Activated CD4-positive, alpha-beta memory T cell treated with anti-CD3 and anti-CD28 coated beads for 36 hours (primary cell): Measurements from ENCODE around the gene UBE2M. TPM values are rescaled to one million over a fixed set of nuclear protein-coding genes. Genes with fewer than 3 reads are reported as not detected.
A peak's percentile ranks its signal among the peaks of the same experiment; 100 is the strongest.
"Not testable (repeated sequence)": the region's sequence is repeated elsewhere in the genome, so short reads cannot be mapped to it uniquely, and the experiment has no call there.

Experiments used
- CTCF ChIA-PET: fragments of 350-600 bp; sonication (Branson Sonifier 250); formaldehyde crosslinking; loops from one replicate; lab custom pipeline; 2021; ENCODE audit warnings: antibody characterized with exemption, inconsistent platforms; lab: Charles Lee
- POLR2A ChIA-PET: fragments of 350-600 bp; sonication (Branson Sonifier 250); formaldehyde crosslinking; loops from one replicate; lab custom pipeline; 2021; ENCODE audit warnings: antibody characterized with exemption; lab: Charles Lee
- DNase-seq: peaks from one replicate; pipeline ENCODE4 v3.0.0-alpha.2; 2020
- H3K27ac Mint-ChIP-seq: one replicate; pipeline ENCODE4 v1.8.0; 2021; ENCODE audit warnings: mixed read lengths
- H3K27me3 Mint-ChIP-seq: one replicate; pipeline ENCODE4 v1.8.0; 2021; ENCODE audit warnings: mixed read lengths
- H3K36me3 Mint-ChIP-seq: one replicate; pipeline ENCODE4 v1.8.0; 2021; ENCODE audit warnings: mixed read lengths
- H3K4me1 Mint-ChIP-seq: one replicate; pipeline ENCODE4 v1.8.0; 2021; ENCODE audit warnings: low read depth, mixed read lengths
- H3K4me3 Mint-ChIP-seq: one replicate; pipeline ENCODE4 v1.8.0; 2021; ENCODE audit warnings: mild to moderate bottlenecking, mixed read lengths
- H3K9me3 Mint-ChIP-seq: one replicate; pipeline ENCODE4 v1.8.0; 2021; ENCODE audit warnings: mixed read lengths
- intact Hi-C: fragments of 100-400 bp; cut with micrococcal nuclease; formaldehyde crosslinking; loops from one replicate; pipeline ENCODE4 v1.15.1; 2023
- total RNA-seq, 2 experiments: library from RNA; stranded (reverse); gene quantifications; one replicate each; pipeline ENCODE4 v1.2.3, GENCODE V29; 2021

Gene UBE2M
- 100 to 1,000 TPM; 107 to 111 TPM for total RNA-seq

DNA sequence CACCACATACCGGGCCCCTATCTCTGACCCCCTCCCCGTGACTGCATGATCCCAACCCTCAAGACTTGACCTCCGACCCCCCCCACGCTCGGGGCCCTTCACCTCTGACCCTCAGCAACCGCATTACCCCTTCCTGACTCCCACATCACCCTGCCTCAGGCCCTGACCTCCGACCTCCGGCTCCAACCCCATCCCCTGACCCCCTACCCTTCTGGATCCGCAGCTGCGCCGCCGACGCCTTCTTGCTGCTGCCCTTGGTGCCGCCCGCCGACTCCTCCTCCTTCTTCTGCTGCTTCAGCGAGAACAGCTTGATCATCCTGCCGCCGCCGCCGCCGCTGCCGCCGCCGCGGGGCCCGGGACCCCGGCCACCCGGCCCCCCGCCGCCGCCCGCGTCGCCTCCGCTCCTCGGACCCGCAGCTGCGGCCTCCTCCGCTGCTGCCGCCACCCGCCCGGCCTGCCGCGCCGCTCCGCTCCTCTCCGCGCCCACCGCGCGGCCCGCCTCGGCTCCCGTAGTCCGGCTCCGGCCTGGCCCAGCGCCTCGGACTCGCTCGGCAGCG lies at the start of gene UBE2M:
TSS of gene UBE2M (minus strand) at position 546 of the 557 bp plus-strand sequence. CDS start at position 316, 230 bp downstream.
- DNase-seq = peak; percentile 77
- Mint-ChIP-seq H3K4me3 (peak within 1 kb of the TSS; percentile 99), H3K36me3 (peaks cover 39% of the 10 kb centered on the region)

DNA sequence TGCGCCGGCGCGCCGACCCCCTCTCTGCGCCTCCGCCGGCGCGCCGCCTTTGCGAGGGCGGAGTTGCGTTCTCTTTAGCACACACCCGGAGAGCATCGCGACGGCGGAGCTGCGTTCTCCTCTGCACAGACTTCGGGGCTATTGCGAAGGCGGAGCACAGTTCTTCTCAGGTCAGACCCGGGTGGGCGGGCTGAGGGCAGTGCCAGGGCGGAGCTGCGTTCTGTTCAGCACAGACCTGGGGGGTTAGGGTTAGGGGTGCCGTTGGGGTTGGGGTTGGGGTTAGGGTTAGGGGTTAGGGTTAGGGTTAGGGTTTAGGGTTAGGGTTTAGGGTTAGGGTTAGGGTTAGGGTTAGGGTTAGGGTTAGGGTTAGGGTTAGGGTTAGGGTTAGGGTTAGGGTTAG lies 48.8 kb upstream of the UBE2M start:
- POLR2A ChIA-PET, DNase-seq, CTCF ChIA-PET, H3K36me3 Mint-ChIP-seq, H3K27me3 Mint-ChIP-seq, intact Hi-C loops, H3K4me1 Mint-ChIP-seq, H3K9me3 Mint-ChIP-seq, H3K4me3 Mint-ChIP-seq, H3K27ac Mint-ChIP-seq: not testable (repeated sequence)

More for the DNA sequence above, at the start of gene UBE2M:
- H3K27ac Mint-ChIP-seq = peak within 1 kb of the TSS; percentile 100
- ChIA-PET CTCF (interaction anchor here (1.5 to 8.6 kb wide), 3 partner anchors 18 to 44 kb away, joined by 5 to 39 read pairs (median 7); partner anchors contain the start of gene ZBTB45), POLR2A (interaction anchor here (0.9 to 1.5 kb wide), 3 partner anchors 10 to 18 kb away, joined by 4 to 5 read pairs (median 4); partner anchors contain the start of gene TRIM28)
- H3K9me3 Mint-ChIP-seq = no peaks in the 10 kb centered on the region
- peaks cover 55% of the 10 kb centered on the region for H3K4me1 Mint-ChIP-seq
- intact Hi-C loops = no loop called here
- H3K27me3 Mint-ChIP-seq = no peaks in the 10 kb centered on the region

DNA sequence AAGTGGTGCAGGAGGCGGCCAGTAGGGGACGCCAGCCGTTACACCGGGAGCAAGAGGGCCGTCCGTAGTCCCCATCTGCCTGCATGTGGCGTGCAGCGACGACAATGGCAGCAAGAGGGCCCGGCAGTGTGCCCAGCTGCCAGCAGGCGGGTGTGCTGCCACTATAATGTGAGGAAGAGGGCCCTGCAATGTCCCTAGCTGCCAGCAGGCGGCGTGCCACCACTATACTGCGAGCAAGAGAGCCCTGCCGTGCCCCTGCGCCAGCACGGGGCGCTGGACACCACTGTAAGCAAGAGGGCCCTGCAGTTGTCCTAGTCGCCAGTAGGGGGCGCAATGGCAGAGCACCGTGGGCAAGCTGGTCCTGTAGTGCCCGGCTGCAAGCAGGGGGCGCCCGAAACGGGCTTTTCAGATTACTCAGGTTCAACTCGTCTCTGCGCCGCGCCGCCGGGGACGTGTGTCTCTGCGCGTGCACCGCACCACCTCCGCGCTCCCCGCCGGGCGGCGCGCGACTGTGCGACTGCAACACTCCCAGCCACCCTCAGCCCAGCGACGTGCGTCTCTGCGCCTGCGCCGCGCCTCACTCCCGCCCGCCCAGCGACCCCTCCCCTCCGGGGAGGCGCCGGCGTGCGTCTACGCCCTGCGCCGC lies 48.0 kb upstream of the UBE2M start:
- intact Hi-C loops, H3K4me1 Mint-ChIP-seq, H3K36me3 Mint-ChIP-seq, H3K9me3 Mint-ChIP-seq, H3K4me3 Mint-ChIP-seq, H3K27ac Mint-ChIP-seq, H3K27me3 Mint-ChIP-seq, CTCF ChIA-PET, POLR2A ChIA-PET: not testable (repeated sequence)
- peak; percentile 10 for DNase-seq

DNA sequence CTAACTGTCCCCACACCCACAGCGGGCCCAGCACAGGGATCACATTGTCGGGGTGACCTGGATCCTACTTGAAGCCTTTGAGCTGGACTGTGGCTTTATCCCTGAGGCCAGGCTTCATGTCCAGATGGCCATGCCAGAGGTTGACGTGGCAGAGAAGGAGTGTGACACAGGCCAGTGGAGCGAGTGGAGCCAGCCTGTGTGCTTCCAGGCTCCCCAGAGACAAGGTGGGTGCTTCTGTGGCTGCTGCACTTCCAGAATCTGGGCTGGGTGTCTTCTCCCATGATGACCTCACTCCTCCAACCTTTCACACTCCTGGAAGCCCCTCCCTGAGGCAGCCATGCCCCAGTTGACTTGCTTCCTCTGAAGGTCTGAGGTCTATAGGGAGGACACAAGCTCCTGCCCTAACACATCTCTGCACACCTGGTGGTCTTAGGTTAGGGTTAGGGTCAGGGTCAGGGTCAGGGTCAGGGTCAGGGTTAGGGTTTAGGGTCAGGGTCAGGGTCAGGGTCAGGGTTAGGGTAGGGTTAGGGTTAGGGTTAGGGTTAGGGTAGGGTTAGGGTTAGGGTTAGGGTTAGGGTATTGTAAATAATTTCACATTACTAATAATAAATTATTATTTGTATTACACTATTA lies 27.8 kb upstream of the UBE2M start:
- peaks cover 3% of the 10 kb centered on the region for H3K4me1 Mint-ChIP-seq
- DNase-seq = no peak
- peaks cover 12% of the 10 kb centered on the region for H3K36me3 Mint-ChIP-seq
- H3K27ac Mint-ChIP-seq = no peak overlapping the region
- no peak overlapping the region for H3K4me3 Mint-ChIP-seq
- H3K9me3 Mint-ChIP-seq = no peaks in the 10 kb centered on the region
- intact Hi-C loops = no loop called here
- no peaks in the 10 kb centered on the region for H3K27me3 Mint-ChIP-seq
- ChIA-PET POLR2A (no interaction called here), CTCF (interaction anchor here (0.9 kb wide), 1 partner anchor 72 kb away, joined by 3 read pairs; no protein-coding TSS in a partner anchor)

DNA sequence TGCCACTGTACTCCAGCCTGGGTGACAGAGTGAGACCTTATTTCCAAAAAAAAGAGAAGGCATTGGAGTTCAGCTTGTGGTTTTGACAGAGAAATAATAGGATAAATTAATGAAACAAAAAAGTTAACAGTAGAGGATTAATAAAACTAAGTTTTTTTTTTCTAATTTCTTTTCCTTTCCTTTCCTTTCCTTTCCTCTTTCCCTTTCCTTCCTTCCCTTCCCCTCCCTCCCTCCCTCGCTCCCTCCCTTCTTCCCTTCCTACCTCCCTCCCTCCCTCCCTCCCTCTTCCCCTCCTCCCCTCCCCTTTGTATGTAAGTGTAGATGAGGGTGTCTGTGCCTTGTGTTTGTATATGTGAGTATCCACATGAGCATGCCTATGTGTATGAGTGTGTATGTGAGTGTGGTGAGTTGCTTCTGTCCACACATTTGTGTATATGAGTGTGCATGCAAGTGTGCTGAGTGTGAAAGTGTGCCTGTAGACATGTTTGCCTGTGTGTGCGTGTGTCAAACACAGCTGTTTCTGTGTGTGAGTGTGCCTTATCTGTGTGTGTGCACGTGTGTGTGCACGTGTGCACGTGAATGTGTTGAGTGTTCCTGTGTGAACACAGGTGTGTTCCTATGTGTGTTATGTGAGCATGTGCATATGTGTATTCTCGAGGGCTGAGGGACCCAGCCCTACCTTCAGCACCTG lies 27.2 kb upstream of the UBE2M start:
- ChIA-PET POLR2A (no interaction called here), CTCF (no interaction called here)
- H3K4me1 Mint-ChIP-seq = peaks cover 10% of the 10 kb centered on the region
- no peaks in the 10 kb centered on the region for H3K9me3 Mint-ChIP-seq
- no peak overlapping the region for H3K27ac Mint-ChIP-seq
- intact Hi-C loops = no loop called here
- H3K27me3 Mint-ChIP-seq = no peaks in the 10 kb centered on the region
- no peak for DNase-seq
- no peak overlapping the region for H3K4me3 Mint-ChIP-seq
- H3K36me3 Mint-ChIP-seq = peaks cover 13% of the 10 kb centered on the region

DNA sequence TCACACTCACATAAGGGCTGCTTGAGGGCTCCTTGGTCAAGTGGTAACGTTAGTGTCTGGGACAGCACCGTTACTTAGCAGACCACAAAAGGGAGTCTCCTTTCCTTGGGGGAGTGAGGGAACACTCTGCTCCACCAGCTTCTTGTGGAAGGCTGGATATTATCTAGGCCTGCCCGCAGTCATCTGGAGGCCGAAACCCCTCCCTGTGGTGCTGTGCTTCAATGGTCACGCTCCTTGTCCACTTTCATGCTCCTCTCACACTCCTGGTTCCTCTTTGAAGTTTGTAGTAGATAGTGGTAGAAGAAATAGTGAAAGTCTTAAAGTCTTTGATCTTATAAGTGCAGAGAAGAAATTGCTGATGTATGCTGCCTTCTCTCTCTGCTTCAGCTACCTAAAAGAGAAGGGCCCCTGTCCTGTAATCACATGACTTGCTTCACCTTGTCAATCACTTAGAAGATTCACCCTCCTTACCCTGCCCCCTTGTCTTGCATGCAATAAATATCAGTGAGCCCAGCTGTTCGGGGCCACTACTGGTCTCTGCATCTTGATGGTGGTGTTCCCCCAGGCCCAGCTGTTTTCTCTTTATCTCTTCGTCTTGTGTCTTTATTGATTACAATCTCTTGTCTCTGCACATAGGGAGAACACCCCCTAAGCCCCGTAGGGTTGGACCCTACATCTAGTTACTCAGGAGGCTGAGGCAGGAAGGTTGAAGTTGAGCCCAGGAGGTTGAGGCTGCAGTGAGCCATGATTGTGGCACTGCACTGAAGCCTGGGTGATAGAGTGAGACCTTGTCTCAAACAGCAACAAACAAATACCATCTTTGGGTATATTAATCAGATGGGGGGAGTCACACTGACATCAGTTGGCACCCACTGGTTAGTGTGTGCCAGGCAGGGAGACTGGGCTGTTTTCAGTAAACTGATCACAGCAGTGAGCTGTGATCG lies 26.4 kb upstream of the UBE2M start:
- intact Hi-C loops = no loop called here
- ChIA-PET CTCF (interaction anchor here (0.6 kb wide), 1 partner anchor 65 kb away, joined by 3 read pairs; the partner anchor contains the start of gene ZBTB45), POLR2A (no interaction called here)
- Mint-ChIP-seq H3K4me1 (peaks cover 11% of the 10 kb centered on the region), H3K9me3 (no peaks in the 10 kb centered on the region), H3K4me3 (no peak overlapping the region), H3K36me3 (peaks cover 13% of the 10 kb centered on the region), H3K27me3 (no peaks in the 10 kb centered on the region), H3K27ac (no peak overlapping the region)
- no peak for DNase-seq

DNA sequence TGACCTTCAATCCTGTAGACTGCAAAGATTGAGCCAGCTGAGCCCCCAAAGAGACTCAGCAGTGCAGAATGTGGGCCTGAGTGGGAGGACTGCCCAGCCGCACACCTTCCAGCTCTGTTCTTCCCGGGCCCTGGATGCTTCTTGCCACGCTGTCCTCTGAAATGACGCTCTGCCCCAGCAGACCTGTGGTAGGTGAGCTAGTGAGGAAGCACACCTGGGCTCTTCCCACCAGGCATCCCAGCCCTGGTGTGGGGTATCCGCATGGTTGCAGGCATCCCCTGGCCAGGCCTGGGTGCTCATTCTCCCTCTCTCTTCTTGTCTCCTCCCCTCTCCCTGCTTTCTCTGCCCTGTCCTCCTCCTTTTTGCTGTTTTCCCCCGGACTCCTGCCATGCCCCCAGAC lies 24.6 kb upstream of the UBE2M start:
- intact Hi-C loops = no loop called here
- POLR2A ChIA-PET = no interaction called here
- no peaks in the 10 kb centered on the region for H3K9me3 Mint-ChIP-seq
- no peaks in the 10 kb centered on the region for H3K27me3 Mint-ChIP-seq
- no peak overlapping the region for H3K27ac Mint-ChIP-seq
- no peak overlapping the region for H3K4me3 Mint-ChIP-seq
- DNase-seq = no peak
- peaks cover 13% of the 10 kb centered on the region for H3K36me3 Mint-ChIP-seq
- CTCF ChIA-PET = interaction anchor here (5.3 kb wide), 1 partner anchor 70 kb away, joined by 43 read pairs; no protein-coding TSS in a partner anchor
- peaks cover 29% of the 10 kb centered on the region for H3K4me1 Mint-ChIP-seq

GRCh38 chr19:58581227-58582141 lies 23.1 kb upstream of the UBE2M start:
- Mint-ChIP-seq H3K36me3 (peaks cover 13% of the 10 kb centered on the region), H3K27ac (peak overlapping the region; percentile 78), H3K4me1 (peaks cover 36% of the 10 kb centered on the region), H3K4me3 (no peak overlapping the region), H3K9me3 (no peaks in the 10 kb centered on the region), H3K27me3 (no peaks in the 10 kb centered on the region)
- DNase-seq = peak; percentile 96
- ChIA-PET CTCF (interaction anchor here (0.7 to 5.3 kb wide), 11 partner anchors 9 to 175 kb away, joined by 3 to 65 read pairs (median 3); partner anchors contain the start of genes TRIM28 and ZBTB45), POLR2A (interaction anchor here (0.7 to 1.2 kb wide), 3 partner anchors 26 to 68 kb away, joined by 3 to 10 read pairs (median 3); partner anchors contain the start of gene ZBTB45)
- intact Hi-C loops = loop anchor here (1.0 kb wide), 1 partner anchor 62 kb away; the partner anchor contains the start of gene ZBTB45

DNA sequence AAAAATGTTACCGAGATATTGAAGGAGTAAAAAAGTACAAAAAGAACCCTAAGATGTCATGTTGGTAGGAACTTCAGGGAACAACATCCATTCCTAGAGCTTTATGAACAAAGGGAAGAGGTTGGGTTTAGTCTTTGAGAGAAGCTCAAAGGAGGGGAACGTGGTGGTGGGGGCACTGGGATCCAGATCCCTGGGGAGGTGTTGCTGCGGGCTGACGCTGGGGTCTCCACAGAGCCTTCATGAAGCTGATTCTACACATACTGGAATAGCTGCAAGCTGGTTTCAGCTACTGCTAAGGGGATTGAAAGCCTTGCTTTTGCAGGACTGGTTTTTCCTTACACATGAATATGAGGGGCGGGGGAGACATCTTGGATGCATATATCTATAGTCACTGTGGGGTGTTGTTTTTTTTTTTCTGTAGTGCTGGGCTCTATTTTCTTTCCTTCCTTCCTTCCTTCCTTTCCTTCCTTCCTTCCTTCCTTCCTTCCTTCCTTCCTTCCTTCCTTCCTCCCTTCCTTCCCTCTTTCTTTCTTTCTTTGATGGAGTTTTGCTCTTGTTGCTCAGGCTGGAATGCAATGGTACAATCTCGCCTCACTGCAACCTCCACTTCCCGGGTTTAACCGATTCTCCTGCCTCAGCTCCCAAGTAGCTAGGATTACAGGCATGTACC lies 21.2 kb upstream of the UBE2M start:
- peaks cover 41% of the 10 kb centered on the region for H3K4me1 Mint-ChIP-seq
- H3K27me3 Mint-ChIP-seq = no peaks in the 10 kb centered on the region
- H3K9me3 Mint-ChIP-seq = no peaks in the 10 kb centered on the region
- DNase-seq = no peak
- ChIA-PET POLR2A (interaction anchor here (1.2 to 1.7 kb wide), 2 partner anchors 19 to 60 kb away, joined by 6 to 7 read pairs; partner anchors contain the start of gene ZBTB45), CTCF (interaction anchor here (4.4 to 5.3 kb wide), 2 partner anchors 59 to 66 kb away, joined by 43 to 65 read pairs; partner anchors contain the start of gene ZBTB45)
- no peak overlapping the region for H3K4me3 Mint-ChIP-seq
- peaks cover 13% of the 10 kb centered on the region for H3K36me3 Mint-ChIP-seq
- intact Hi-C loops = no loop called here
- H3K27ac Mint-ChIP-seq = peak overlapping the region; percentile 64
